HCT116 (cell line): ENCODE measurements around the gene ACAN. TPM values are rescaled to one million over a fixed set of nuclear protein-coding genes. Genes with fewer than 3 reads are reported as not detected.
A peak's percentile ranks its signal among the peaks of the same experiment; 100 is the strongest.
"Not testable (repeated sequence)": the region's sequence is repeated elsewhere in the genome, so short reads cannot be mapped to it uniquely, and the experiment has no call there.

Experiments used
- ATAC-seq: fragments of 200-7000 bp; cut with Tn5 transposase; 2 replicates; pipeline ENCODE4 v1.9.1; 2020; ENCODE audit warnings: mild to moderate bottlenecking, moderate library complexity
- BruUV-seq: library from RNA; stranded (reverse); fragments of 400-500 nt; replicated peaks from 2 replicates; lab custom pipeline; 2021; lab: Mats Ljungman, UMichigan
- CTCF ChIA-PET: fragments of 300-600 bp; sonication (Branson Sonifier 250); formaldehyde crosslinking; loops from one replicate; lab custom pipeline; 2021; ENCODE audit warnings: antibody characterized with exemption; lab: Charles Lee
- POLR2A ChIA-PET: fragments of 300-600, 350-600 bp; sonication (Branson Sonifier 250); formaldehyde crosslinking; loops from one replicate; lab custom pipeline; 2021; ENCODE audit warnings: antibody characterized with exemption; lab: Charles Lee
- RAD21 ChIA-PET, 2 experiments: fragments of 300-600 bp; sonication (Branson Sonifier 250); formaldehyde crosslinking; loops; one replicate each; lab custom pipeline; 2023; ENCODE audit warnings: low total read pairs in 2 of 2; ENCODE audit not compliant: uncharacterized antibody in 2 of 2, unreplicated experiment in 2 of 2, low non-redundant PET in 1 of 2; lab: Charles Lee
- DNase-seq: peaks from one replicate; pipeline ENCODE4 v3.0.0-alpha.2; 2010; ENCODE audit warnings: low read depth, low spot score
- H2AFZ ChIP-seq: fragments of 200-600 bp; shearing (Covaris generic), sonication (generic); 2 replicates; pipeline ENCODE4 v1.6.1; 2017; ENCODE audit warnings: low read depth, mixed run types, mixed read lengths, antibody characterized with exemption, low read length; ENCODE audit not compliant: poor library complexity, severe bottlenecking
- H3K27ac ChIP-seq: 2 replicates; pipeline ENCODE4 v1.5.1; 2012; ENCODE audit warnings: low read depth, low read length
- H3K27me3 ChIP-seq: fragments of 200-600 bp; sonication (generic); 2 replicates; pipeline ENCODE4 v1.6.1; 2016; ENCODE audit warnings: mixed run types, low read length, mixed read lengths; ENCODE audit not compliant: insufficient read depth
- H3K36me3 ChIP-seq, 2 experiments: fragments of 200-500 bp in 1 of 2; fragments of 200-600 bp in 1 of 2; sonication (Bioruptor generic) in 1 of 2; sonication (generic) in 1 of 2; 2 replicates each; pipeline versions ENCODE4 v1.5.1 to v1.6.1; 2014 to 2016; ENCODE audit warnings: low read length in 2 of 2, inconsistent platforms in 1 of 2, mixed read lengths in 1 of 2, mixed run types in 1 of 2; ENCODE audit not compliant: insufficient read depth in 2 of 2, control insufficient read depth in 1 of 2
- H3K4me1 ChIP-seq, 2 experiments: fragments of 200-600 bp in 1 of 2; sonication (generic) in 1 of 2; 2 replicates each; pipeline versions ENCODE4 v1.5.1 to v1.6.1; 2012 to 2017; ENCODE audit warnings: low read length in 2 of 2, inconsistent platforms in 1 of 2, mild to moderate bottlenecking in 1 of 2, mixed read lengths in 1 of 2, mixed run types in 1 of 2, moderate library complexity in 1 of 2; ENCODE audit not compliant: insufficient read depth in 2 of 2, control insufficient read depth in 1 of 2
- H3K4me2 ChIP-seq: fragments of 200-600 bp; sonication (generic); 2 replicates; pipeline ENCODE4 v1.6.1; 2017; ENCODE audit warnings: mixed run types, low read length, mixed read lengths
- H3K4me3 ChIP-seq, 2 experiments: fragments of 200-600 bp in 1 of 2; sonication (generic) in 1 of 2; replicated peaks in 1 of 2; 2 replicates each; pipeline ENCODE4 v1.5.1; 2011 to 2016; ENCODE audit warnings: low read length in 2 of 2, control low read depth in 1 of 2, low read depth in 1 of 2, mild to moderate bottlenecking in 1 of 2, mixed read lengths in 1 of 2, mixed run types in 1 of 2
- H3K79me2 ChIP-seq: fragments of 200-600 bp; sonication (generic); 2 replicates; pipeline ENCODE4 v1.6.1; 2017; ENCODE audit warnings: mild to moderate bottlenecking, mixed run types, low read length, moderate library complexity, mixed read lengths; ENCODE audit not compliant: insufficient read depth
- H3K9ac ChIP-seq: fragments of 200-600 bp; sonication (generic); 2 replicates; pipeline ENCODE4 v1.6.1; 2016; ENCODE audit warnings: low read length, mixed read lengths
- H3K9me2 ChIP-seq: fragments of 200-600 bp; sonication (generic), shearing (Covaris generic); 2 replicates; pipeline ENCODE4 v1.6.1; 2017; ENCODE audit warnings: mixed run types, mild to moderate bottlenecking, moderate library complexity; ENCODE audit not compliant: insufficient read depth
- H3K9me3 ChIP-seq, 2 experiments: fragments of 200-500 bp in 1 of 2; fragments of 200-600 bp in 1 of 2; sonication (Bioruptor generic) in 1 of 2; sonication (generic) in 1 of 2; 2 replicates each; pipeline ENCODE4 v1.6.1; 2014 to 2017; ENCODE audit warnings: low read length in 2 of 2, mixed read lengths in 2 of 2, inconsistent platforms in 1 of 2, low read depth in 1 of 2, mild to moderate bottlenecking in 1 of 2, mixed run types in 1 of 2, moderate library complexity in 1 of 2; ENCODE audit not compliant: control insufficient read depth in 1 of 2, insufficient read depth in 1 of 2
- H4K20me1 ChIP-seq: fragments of 200-600 bp; sonication (generic), shearing (Covaris generic); 2 replicates; pipeline ENCODE4 v1.6.1; 2017; ENCODE audit warnings: mixed run types, mild to moderate bottlenecking, moderate library complexity; ENCODE audit not compliant: insufficient read depth
- FOSL1 ChIP-seq: IDR thresholded peaks from 2 replicates; pipeline ENCODE4 v1.6.1; 2012; ENCODE audit warnings: low read depth
- intact Hi-C: fragments of 100-400 bp; cut with micrococcal nuclease; formaldehyde crosslinking; loops from 2 replicates; pipeline ENCODE4 v1.10.0; 2022
- total RNA-seq: library from RNA; stranded (reverse); gene quantifications from one replicate; pipeline ENCODE4 v1.2.1, GENCODE V29; 2021; ENCODE audit not compliant: unreplicated experiment

ACAN gene
- total RNA-seq, 1 experiment from 2014 or later: not detected

GRCh38 chr15:88920892-88921435 lies 117.7 kb downstream of the ACAN start:
- Histone ChIP-seq H2AFZ (peak overlapping the region; percentile 76), H3K4me2 (peak overlapping the region; percentile 50), H3K4me3 (0 out of 4 replicates have a peak overlapping the region, but pooled peaks of 1 of the 2 experiments have one; percentile 3), H3K4me1 (peaks cover 35 to 41% of the 10 kb centered on the region in 2 experiments)
- H3K36me3 ChIP-seq, H3K9ac ChIP-seq, H3K27me3 ChIP-seq, intact Hi-C loops, H3K9me3 ChIP-seq, H3K9me2 ChIP-seq, BruUV-seq, H3K79me2 ChIP-seq, H3K27ac ChIP-seq, H4K20me1 ChIP-seq, DNase-seq: not testable (repeated sequence)
- CTCF ChIA-PET: interaction anchor here (1.4 to 1.9 kb wide), 2 partner anchors 9 to 16 kb away, joined by 5 to 6 read pairs; no protein-coding TSS in a partner anchor
- ATAC-seq: peak; percentile 41
- 0 out of 2 replicates have a peak, but pooled peaks have one; percentile 20 for TF ChIP-seq FOSL1
- POLR2A ChIA-PET: interaction anchor here (0.6 to 1.9 kb wide), 5 partner anchors 9 to 98 kb away, joined by 3 to 9 read pairs (median 4); no protein-coding TSS in a partner anchor
- RAD21 ChIA-PET: interaction anchor here in 1 of 2 experiments (0.7 kb wide), 1 partner anchor 10 kb away, joined by 3 read pairs; no protein-coding TSS in a partner anchor

Other genes starting within 250 kb of the ACAN start
- gene AEN, start 182.1 kb upstream of the ACAN start, total RNA-seq: 36.2 TPM
- gene ISG20, start 164.4 kb upstream of the ACAN start, total RNA-seq: 11.0 TPM
- gene HAPLN3, start 92.1 kb downstream of the ACAN start, total RNA-seq: 10.9 TPM
- gene MFGE8, start 109.9 kb downstream of the ACAN start, total RNA-seq: 70.7 TPM